ENCODE data around the gene SLC25A42. TPM values are rescaled to one million over a fixed set of nuclear protein-coding genes. Genes with fewer than 3 reads are reported as not detected.

The SLC25A42 gene
- total and polyA plus RNA-seq, 2 donors (not counting 1 experiment from before 2014, with no cell fraction given), result 36.5 to 83.9 TPM

DNA sequence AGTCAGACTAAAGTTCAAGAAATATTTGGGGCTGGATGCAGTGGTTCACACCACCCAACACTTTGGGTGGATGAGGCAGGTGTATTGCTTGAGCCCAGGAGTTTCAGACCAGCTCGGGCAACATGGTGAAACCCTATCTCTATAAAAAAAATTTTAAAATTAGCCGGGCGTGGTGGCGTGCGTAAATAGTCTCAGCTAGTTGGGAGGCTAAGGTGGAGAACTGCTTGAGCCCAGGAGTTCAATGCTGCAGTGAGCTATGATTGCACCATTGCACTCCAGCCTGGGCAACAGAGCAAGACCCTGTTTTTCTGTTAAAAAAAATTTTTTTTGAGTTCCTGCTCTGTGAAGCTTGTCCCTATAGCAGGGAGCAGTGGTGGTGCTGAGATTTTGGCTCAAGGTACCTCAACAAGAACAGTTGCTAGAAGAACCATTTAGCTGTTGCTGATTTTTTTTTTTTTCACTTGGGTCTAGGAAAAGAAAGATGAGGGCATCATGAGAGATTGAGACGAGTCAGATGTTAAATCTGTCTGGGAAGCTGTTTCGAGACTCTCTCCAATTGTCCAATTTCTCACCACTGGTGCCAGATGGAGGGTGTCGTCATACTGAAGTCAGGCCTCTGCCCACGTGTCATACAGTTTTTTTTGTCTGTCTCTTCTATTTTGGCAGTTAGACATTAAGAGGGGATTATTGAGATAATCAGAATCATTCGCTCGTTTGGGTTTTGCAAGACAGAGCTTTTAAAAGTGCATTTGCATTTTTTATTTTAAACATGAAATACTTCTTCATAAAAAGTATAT lies 3.7 kb downstream of the SLC25A42 start:
- Histone ChIP-seq H2AFZ (ENCODE audit: insufficient read depth, low read depth, low read length, poor library complexity, severe bottlenecking) (peak overlapping the region; percentile 16), H3K4me1 (ENCODE audit: control insufficient read depth in 2 of 2, insufficient read depth in 2 of 2, low read length in 2 of 2) (peaks cover 47 to 70% of the 10 kb centered on the region in 2 donors), H3K9ac (ENCODE audit: low read length) (peak overlapping the region; percentile 22), H3K4me2 (replicated peaks; ENCODE audit: low read depth, low read length, poor library complexity, severe bottlenecking) (peak overlapping the region; percentile 99), H3K9me3 (ENCODE audit: control extremely low read depth in 1 of 3, control insufficient read depth in 2 of 3, insufficient read depth in 1 of 3, low read length in 2 of 3) (peaks cover 0 to 3% (median 0%) of the 10 kb centered on the region in 3 donors), H3K36me3 (replicated peaks in 1 of 2; ENCODE audit: control extremely low read depth in 1 of 2, control insufficient read depth in 1 of 2, extremely low read depth in 1 of 2, insufficient read depth in 2 of 2, low read length in 1 of 2) (peaks cover 4% of the 10 kb centered on the region in 2 experiments), H4K20me1 (ENCODE audit: control insufficient read depth, insufficient read depth, low read length, poor library complexity, severe bottlenecking) (peaks cover 8% of the 10 kb centered on the region), H3K79me2 (ENCODE audit: control insufficient read depth, insufficient read depth, low read length) (peaks cover 81% of the 10 kb centered on the region), H3K27me3 (replicated peaks in 1 of 4; ENCODE audit: control extremely low read depth in 1 of 4, control insufficient read depth in 3 of 4, insufficient read depth in 4 of 4, low read length in 3 of 4) (no peaks in the 10 kb centered on the region), H3K4me3 (ENCODE audit: control extremely low read depth in 1 of 5, extremely low read depth in 1 of 5, insufficient read depth in 1 of 5, low read depth in 2 of 5, low read length in 4 of 5) (peak overlapping the region in 2 of 5 experiments; percentile 25 to 29), H3K27ac (ENCODE audit: low read length in 2 of 2) (peak overlapping the region; percentile 50 to 72)
- no peak for TF ChIP-seq EZH2 (IDR thresholded peaks at IDR 0.05; ENCODE audit: borderline replicate concordance, insufficient read depth, low read depth, low read length, poor library complexity, severe bottlenecking)
- TF ChIP-seq, protein P1, sequence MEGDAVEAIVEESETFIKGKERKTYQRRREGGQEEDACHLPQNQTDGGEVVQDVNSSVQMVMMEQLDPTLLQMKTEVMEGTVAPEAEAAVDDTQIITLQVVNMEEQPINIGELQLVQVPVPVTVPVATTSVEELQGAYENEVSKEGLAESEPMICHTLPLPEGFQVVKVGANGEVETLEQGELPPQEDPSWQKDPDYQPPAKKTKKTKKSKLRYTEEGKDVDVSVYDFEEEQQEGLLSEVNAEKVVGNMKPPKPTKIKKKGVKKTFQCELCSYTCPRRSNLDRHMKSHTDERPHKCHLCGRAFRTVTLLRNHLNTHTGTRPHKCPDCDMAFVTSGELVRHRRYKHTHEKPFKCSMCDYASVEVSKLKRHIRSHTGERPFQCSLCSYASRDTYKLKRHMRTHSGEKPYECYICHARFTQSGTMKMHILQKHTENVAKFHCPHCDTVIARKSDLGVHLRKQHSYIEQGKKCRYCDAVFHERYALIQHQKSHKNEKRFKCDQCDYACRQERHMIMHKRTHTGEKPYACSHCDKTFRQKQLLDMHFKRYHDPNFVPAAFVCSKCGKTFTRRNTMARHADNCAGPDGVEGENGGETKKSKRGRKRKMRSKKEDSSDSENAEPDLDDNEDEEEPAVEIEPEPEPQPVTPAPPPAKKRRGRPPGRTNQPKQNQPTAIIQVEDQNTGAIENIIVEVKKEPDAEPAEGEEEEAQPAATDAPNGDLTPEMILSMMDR (IDR thresholded peaks at IDR 0.05), result no peak
- ChIA-PET POLR2A (interaction anchor here (0.5 to 1.5 kb wide), 3 partner anchors 38 to 606 kb away, joined by 3 to 6 read pairs (median 3); partner anchors contain the start of genes BORCS8 and RFXANK), CTCF (interaction anchor here (0.7 to 4.1 kb wide), 6 partner anchors 8 to 107 kb away, joined by 3 to 25 read pairs (median 7); no protein-coding TSS in a partner anchor)
- intact Hi-C loops (cut with micrococcal nuclease), result no loop called here
- Mint-ChIP-seq H3K4me3 (peak overlapping the region; percentile 91), H3K27ac (peak overlapping the region; percentile 86), H3K27me3 (no peaks in the 10 kb centered on the region), H3K9me3 (ENCODE audit: insufficient read depth) (no peaks in the 10 kb centered on the region), H3K4me1 (peaks cover 65% of the 10 kb centered on the region)
- WGBS (ENCODE audit: insufficient coverage), result 20% methylated on average over 4 of the region's 11 CpGs
- ATAC-seq (ENCODE audit: low read depth), result no peak
- DNase-seq, result no peak
